Measurements from ENCODE around the gene TOMM40L.
"Not testable (repeated sequence)": the region's sequence is repeated elsewhere in the genome, so short reads cannot be mapped to it uniquely, and the experiment has no call there.

TOMM40L gene

DNA sequence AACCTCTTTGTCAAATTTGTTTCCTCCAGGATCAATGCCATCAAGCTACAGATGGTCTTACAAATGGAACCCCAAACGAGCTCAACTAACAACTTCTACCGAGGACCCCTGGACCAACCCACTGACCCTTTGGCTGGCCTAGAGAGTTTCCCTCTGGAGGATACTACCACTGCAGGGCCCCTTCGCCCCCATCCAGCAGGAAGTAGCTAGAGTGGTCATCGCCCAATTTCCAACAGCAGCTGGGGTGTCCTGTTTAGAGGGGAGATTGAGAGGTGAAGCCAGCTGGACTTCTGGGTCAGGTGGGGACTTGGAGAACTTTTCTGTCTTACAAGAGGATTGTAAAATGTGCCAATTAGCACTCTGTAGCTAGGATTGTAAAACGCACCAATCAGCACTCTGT, 31.2 kb downstream of the TOMM40L start:
- DNase-seq (ENCODE audit: low spot score) = not testable (repeated sequence)

GRCh38 chr1:161258439-161259344, 32.8 kb downstream of the TOMM40L start, which contains the start of gene PCP4L1:
PCP4L1 (plus strand) TSS chr1:161258745; CDS start chr1:161258975, 230 bp downstream.
- peak; percentile 59 for DNase-seq (ENCODE audit: low spot score)

DNA sequence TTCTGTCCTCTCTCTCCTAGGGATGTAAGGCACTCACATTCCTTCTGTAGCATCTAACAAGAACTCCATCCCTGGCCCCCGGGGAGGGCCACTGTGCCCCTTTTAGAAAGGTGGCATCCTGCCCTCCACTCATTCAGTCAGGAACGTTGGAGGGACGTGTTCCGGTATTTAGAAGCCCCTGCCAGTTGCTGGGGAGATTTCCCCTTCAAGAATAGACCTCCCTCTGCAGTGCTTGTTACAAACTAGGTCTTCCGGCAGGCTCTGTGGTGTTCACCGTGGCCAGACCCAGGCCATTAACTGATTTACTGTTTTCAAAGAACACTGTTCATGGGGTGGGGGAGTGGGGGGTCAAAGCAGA, 33.5 kb downstream of the TOMM40L start:
- no peak for DNase-seq (ENCODE audit: low spot score)

DNA sequence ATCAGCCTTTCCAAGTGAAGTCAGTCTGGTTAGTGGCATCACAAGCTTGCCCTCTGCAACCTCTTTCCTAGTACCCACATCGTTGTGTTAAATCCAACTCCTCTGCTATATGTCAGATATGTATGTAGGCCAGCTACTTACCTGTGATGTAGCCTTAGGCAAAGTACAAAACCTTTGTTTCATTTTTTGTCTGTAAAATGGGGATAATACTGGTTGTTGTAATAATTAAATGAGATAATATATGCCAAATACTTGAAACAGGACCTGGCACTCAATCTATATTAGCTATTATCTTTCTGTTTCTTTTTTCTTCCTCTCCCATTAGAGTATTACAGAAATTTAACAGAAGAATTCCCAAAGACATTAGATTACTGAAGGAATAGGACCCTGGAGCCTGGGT, 33.9 kb downstream of the TOMM40L start:
- DNase-seq (ENCODE audit: low spot score) = no peak

GRCh38 chr1:161260376-161261260, 34.8 kb downstream of the TOMM40L start:
- no peak for DNase-seq (ENCODE audit: low spot score)

- DNase-seq (ENCODE audit: low spot score) = no peak
Measured at GRCh38 chr1:161261261-161262235, 35.7 kb downstream of the TOMM40L start.

DNA sequence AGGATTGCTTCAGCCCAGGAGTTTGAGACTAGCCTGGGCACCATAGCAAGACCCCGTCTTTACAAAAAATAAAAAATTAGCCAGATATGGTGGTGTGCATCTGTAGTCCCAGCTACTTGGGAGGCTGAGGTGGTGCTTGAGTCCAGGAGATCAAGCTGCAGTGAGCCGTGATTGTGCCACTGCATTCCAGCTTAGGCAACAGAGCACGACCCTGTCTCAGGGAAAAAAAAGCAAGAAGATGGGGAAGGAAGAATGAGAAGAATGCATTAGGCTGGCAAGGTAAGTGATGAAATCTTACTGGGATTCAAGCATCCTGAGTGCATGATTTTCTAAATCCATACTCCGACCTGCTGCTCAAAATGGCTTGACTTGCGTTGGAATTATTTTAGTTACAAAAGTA, 39.4 kb downstream of the TOMM40L start:
- DNase-seq (ENCODE audit: low spot score) = no peak

- no peak for DNase-seq (ENCODE audit: low spot score)
Measured at GRCh38 chr1:161266202-161266601, 40.3 kb downstream of the TOMM40L start.

- no peak for DNase-seq (ENCODE audit: low spot score)
Measured at GRCh38 chr1:161266836-161267235, 41.0 kb downstream of the TOMM40L start.

GRCh38 chr1:161267321-161267720, 41.5 kb downstream of the TOMM40L start:
- no peak for DNase-seq (ENCODE audit: low spot score)

DNA sequence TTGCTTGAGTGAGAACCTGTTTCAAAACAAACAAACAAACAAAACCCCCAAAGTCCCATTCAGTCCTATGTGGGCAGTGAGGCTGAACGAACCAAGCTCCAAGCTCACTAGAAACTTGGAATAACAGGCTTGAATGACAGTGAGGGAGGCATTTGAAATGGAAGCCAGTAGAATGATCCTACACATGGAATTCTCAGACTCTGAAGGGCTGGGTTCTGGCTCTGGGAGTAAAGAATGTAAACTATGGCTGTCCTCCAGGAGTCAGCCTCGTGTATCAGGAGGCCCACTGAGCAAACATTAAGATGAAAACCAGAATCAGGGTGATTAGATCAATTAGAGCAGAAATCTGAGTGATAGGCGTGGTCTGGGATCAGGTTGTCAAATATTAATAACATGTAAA, 47.5 kb downstream of the TOMM40L start:
- DNase-seq (ENCODE audit: low spot score) = no peak

DNA sequence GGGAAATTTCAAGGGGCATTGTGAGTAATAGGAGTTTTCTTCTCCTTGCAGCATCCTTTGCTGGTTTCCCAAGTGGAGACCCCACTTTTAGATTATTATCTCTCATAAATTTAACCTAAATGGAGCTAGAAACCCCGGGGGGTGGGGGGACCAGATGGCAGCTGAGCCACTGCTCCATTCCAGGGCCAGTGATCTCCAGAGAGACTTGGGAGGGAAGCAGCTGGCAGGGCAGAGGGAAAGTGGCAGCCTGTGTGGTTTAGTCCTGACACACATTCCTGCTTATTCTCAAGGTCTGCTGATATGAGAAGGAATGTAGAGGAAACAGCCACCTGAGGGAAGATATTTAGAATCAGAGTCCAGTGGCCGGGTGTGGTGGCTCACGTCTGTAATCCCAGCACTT, 49.0 kb downstream of the TOMM40L start:
- no peak for DNase-seq (ENCODE audit: low spot score)
